Nephron progenitor cell (in vitro differentiated cells): Measurements from ENCODE around the gene ARL4D.

Experiments
- DNase-seq: peaks from one replicate; pipeline ENCODE4 v3.0.0; 2021
- H3K27ac Mint-ChIP-seq: 2 replicates; pipeline ENCODE4 v1.8.0; 2021; ENCODE audit warnings: mild to moderate bottlenecking, moderate library complexity, mixed read lengths
- H3K27me3 Mint-ChIP-seq: 2 replicates; pipeline ENCODE4 v1.8.0; 2021; ENCODE audit warnings: mild to moderate bottlenecking, low read depth, mixed read lengths; ENCODE audit not compliant: poor library complexity
- H3K36me3 Mint-ChIP-seq: 2 replicates; pipeline ENCODE4 v1.8.0; 2021; ENCODE audit warnings: low read depth, mixed read lengths
- H3K4me1 Mint-ChIP-seq: 2 replicates; pipeline ENCODE4 v1.8.0; 2021; ENCODE audit warnings: mixed read lengths
- H3K4me3 Mint-ChIP-seq: 2 replicates; pipeline ENCODE4 v1.8.0; 2021; ENCODE audit warnings: mild to moderate bottlenecking, moderate library complexity, mixed read lengths
- H3K9me3 Mint-ChIP-seq: 2 replicates; pipeline ENCODE4 v1.8.0; 2021; ENCODE audit warnings: mild to moderate bottlenecking, moderate library complexity, mixed read lengths
- TF ChIP-seq, protein P1 (sequence below): fragments of 200-600 bp; sonication (generic); IDR thresholded peaks from 2 replicates; pipeline ENCODE4 v1.5.0; 2021; ENCODE audit warnings: antibody characterized with exemption

ARL4D gene

DNA sequence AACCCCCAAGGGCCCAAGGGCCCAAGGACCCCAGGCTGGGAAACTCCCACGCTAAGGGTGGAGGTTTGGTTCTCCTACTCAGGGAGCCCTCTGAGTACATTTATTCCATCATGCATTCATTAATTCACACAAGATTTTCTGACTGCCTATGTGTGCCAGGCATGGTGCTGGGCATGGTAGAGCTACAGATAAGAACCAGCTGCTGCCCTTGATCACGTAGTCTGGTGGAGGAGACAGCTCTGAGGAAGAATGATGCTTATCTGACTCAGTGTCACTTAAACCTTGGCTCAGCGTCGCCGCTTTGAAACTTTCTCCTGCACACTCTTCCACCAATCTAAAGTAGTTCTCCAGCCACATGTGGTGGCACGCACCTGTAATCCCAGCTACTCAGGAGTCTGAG, 3.6 kb upstream of the ARL4D start:
- TF ChIP-seq, protein P1, sequence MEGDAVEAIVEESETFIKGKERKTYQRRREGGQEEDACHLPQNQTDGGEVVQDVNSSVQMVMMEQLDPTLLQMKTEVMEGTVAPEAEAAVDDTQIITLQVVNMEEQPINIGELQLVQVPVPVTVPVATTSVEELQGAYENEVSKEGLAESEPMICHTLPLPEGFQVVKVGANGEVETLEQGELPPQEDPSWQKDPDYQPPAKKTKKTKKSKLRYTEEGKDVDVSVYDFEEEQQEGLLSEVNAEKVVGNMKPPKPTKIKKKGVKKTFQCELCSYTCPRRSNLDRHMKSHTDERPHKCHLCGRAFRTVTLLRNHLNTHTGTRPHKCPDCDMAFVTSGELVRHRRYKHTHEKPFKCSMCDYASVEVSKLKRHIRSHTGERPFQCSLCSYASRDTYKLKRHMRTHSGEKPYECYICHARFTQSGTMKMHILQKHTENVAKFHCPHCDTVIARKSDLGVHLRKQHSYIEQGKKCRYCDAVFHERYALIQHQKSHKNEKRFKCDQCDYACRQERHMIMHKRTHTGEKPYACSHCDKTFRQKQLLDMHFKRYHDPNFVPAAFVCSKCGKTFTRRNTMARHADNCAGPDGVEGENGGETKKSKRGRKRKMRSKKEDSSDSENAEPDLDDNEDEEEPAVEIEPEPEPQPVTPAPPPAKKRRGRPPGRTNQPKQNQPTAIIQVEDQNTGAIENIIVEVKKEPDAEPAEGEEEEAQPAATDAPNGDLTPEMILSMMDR: no peak
- DNase-seq: no peak
- Mint-ChIP-seq H3K4me3 (no peak overlapping the region), H3K27me3 (no peaks in the 10 kb centered on the region), H3K4me1 (peaks cover 45% of the 10 kb centered on the region), H3K9me3 (no peaks in the 10 kb centered on the region), H3K27ac (no peak overlapping the region), H3K36me3 (no peaks in the 10 kb centered on the region)

DNA sequence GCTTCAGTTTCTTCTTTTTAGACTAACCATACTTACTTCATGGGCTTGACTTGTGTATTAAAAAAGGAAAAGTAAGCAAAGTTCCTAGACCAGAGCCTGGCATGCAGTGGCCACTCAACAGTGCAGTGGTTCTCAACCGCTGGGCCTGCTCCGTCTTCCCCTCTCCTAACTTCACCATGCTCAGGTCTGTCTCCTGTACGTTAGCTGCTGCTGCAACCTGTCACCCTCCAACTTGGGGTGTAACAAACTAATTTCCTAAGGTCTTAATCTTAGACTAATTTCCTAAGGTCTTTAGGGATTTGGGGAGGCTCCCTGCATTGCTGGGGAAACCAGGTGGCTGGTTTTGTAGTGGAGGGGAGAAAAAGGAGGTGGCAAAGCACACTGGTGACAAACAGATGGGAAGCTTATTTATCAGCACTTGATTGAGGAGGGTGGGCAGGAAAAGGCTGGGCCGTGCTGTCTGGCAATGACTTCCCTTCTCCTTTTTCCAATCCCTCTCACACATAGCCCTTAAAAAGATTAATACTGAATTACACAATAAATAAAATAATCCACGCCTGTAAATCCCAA, 2.2 kb upstream of the ARL4D start:
- no peak overlapping the region for H3K27ac Mint-ChIP-seq
- TF ChIP-seq, protein P1: no peak
- H3K9me3 Mint-ChIP-seq: no peaks in the 10 kb centered on the region
- H3K27me3 Mint-ChIP-seq: no peaks in the 10 kb centered on the region
- DNase-seq: no peak
- H3K4me3 Mint-ChIP-seq: no peak overlapping the region
- H3K4me1 Mint-ChIP-seq: peaks cover 58% of the 10 kb centered on the region
- H3K36me3 Mint-ChIP-seq: no peaks in the 10 kb centered on the region

DNA sequence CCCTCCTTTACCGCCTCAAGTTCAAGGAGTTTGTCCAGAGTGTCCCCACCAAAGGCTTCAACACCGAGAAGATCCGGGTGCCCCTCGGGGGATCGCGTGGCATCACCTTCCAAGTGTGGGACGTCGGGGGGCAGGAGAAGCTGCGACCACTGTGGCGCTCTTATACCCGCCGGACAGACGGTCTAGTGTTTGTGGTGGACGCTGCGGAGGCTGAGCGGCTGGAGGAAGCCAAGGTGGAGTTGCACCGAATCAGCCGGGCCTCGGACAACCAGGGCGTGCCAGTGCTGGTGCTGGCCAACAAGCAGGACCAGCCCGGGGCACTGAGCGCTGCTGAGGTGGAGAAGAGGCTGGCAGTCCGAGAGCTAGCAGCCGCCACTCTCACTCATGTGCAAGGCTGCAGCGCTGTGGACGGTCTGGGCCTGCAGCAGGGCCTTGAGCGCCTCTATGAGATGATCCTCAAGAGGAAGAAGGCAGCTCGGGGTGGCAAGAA, 1.1 kb downstream of the ARL4D start:
- H3K27me3 Mint-ChIP-seq: no peaks in the 10 kb centered on the region
- no peaks in the 10 kb centered on the region for H3K9me3 Mint-ChIP-seq
- H3K4me1 Mint-ChIP-seq: peaks cover 65% of the 10 kb centered on the region
- peak overlapping the region; percentile 88 for H3K4me3 Mint-ChIP-seq
- DNase-seq: no peak
- no peaks in the 10 kb centered on the region for H3K36me3 Mint-ChIP-seq
- no peak overlapping the region for H3K27ac Mint-ChIP-seq
- TF ChIP-seq, protein P1: no peak

DNA sequence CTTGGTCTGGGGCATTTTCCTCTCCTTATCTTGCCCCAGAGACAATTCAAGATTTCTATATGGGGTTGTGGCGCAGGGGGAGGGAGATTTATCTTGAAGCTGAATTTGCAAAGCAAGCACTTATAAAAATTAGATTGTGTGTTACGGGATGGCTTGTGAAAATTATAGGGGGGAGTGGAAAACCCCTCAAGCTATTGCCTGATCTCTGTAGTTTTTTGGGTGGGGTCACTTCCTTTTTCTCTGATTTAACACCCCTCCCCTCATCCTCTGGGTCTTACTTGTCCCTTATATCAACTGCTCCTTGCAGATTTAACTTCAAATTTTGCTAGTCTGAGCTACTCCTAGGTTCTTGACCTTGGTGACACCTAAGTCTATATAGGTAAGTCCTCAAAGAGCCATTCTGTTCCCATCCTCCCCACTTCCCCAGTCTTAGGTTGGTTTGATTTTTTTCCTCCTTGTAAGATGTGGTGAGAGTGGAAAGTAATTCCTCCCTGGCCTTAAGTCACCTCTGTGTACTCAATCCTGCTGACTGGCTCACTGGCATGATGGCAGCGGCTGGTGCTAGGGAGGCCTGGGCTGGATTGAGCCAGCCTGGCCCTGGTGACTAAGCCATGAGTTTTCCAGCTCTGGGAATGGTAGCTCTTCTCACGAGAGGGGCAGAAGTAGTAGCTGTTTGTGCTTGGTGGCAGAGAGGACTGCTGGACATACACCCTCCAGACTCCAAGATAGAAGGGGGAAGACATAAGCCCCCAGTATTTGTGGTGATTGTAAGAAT, 2.3 kb downstream of the ARL4D start:
- Mint-ChIP-seq H3K9me3 (no peaks in the 10 kb centered on the region), H3K36me3 (no peaks in the 10 kb centered on the region), H3K4me1 (peaks cover 65% of the 10 kb centered on the region), H3K27me3 (no peaks in the 10 kb centered on the region), H3K4me3 (peak overlapping the region; percentile 88), H3K27ac (peak overlapping the region; percentile 23)
- no peak for DNase-seq
- TF ChIP-seq, protein P1: no peak

DNA sequence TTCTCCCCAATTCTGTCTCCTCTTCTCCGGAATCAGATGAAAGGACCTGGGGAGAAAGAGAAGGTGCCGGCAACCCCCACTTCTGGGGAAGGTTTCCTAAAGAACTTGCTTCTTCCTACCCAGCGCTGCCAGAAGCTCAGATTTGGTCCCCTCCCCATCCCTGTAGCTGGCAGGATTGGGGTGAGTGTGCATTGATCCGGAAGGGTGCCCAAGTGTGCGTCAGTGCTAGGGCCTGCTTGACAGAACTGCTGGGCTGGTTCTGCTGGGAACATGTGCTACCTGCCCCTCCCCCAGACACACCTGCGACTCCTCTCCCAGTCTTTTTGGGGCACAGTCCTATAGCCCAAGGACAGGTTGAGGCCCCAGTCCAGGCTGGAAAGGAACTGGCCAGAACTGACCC, 3.3 kb downstream of the ARL4D start:
- no peak overlapping the region for H3K27ac Mint-ChIP-seq
- H3K4me1 Mint-ChIP-seq: peaks cover 65% of the 10 kb centered on the region
- peak; percentile 31 for DNase-seq
- no peak overlapping the region for H3K4me3 Mint-ChIP-seq
- H3K36me3 Mint-ChIP-seq: no peaks in the 10 kb centered on the region
- no peaks in the 10 kb centered on the region for H3K9me3 Mint-ChIP-seq
- TF ChIP-seq, protein P1: no peak
- H3K27me3 Mint-ChIP-seq: no peaks in the 10 kb centered on the region

DNA sequence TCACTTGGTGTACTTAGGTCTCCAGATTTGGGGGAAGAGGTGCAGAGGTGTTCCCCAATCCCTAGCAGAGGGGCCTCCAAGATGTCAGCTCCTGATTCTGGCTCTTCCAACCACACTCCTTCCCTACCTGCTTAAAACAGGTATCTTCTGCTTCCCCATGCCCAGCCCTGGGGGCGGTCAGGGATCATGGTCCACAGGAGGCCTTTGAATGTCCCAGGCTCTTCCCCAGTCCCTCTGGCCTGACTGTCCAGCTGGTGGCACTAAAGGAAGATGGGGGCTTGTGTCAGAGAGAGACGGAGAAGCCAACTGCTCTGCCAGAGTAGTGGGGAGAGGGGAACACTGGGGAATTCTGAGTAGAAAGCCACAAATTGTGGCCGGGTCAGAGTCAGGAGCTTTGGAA, 3.8 kb downstream of the ARL4D start:
- no peaks in the 10 kb centered on the region for H3K27me3 Mint-ChIP-seq
- no peak for DNase-seq
- peaks cover 60% of the 10 kb centered on the region for H3K4me1 Mint-ChIP-seq
- TF ChIP-seq, protein P1: no peak
- H3K4me3 Mint-ChIP-seq: no peak overlapping the region
- no peak overlapping the region for H3K27ac Mint-ChIP-seq
- no peaks in the 10 kb centered on the region for H3K36me3 Mint-ChIP-seq
- H3K9me3 Mint-ChIP-seq: no peaks in the 10 kb centered on the region
